Stimulated activated CD8-positive, alpha-beta memory T cell treated with anti-CD3 and anti-CD28 coated beads, Interleukin-15, amount 100 ng/mL, for 1 hour (primary cell): ENCODE data around the gene EXOC3L4.
"Not testable (repeated sequence)": the region's sequence is repeated elsewhere in the genome, so short reads cannot be mapped to it uniquely, and the experiment has no call there.

Source experiments
- DNase-seq: peaks from one replicate; pipeline ENCODE4 v3.0.0-alpha.2; 2020; ENCODE audit warnings: low read depth

Gene EXOC3L4

GRCh38 chr14:103105580-103106150 is 11.1 kb downstream of the EXOC3L4 start:
- no peak for DNase-seq

- DNase-seq, result no peak
Measured at GRCh38 chr14:103107455-103107854, 12.9 kb downstream of the EXOC3L4 start.

GRCh38 chr14:103107941-103108748 is 13.6 kb downstream of the EXOC3L4 start:
- DNase-seq, result no peak

- no peak for DNase-seq
Measured at GRCh38 chr14:103108749-103109207, 14.3 kb downstream of the EXOC3L4 start.

- DNase-seq, result no peak
Measured at GRCh38 chr14:103109535-103110441, 15.3 kb downstream of the EXOC3L4 start.

GRCh38 chr14:103110681-103111231 is 16.2 kb downstream of the EXOC3L4 start:
- no peak for DNase-seq

- DNase-seq, result no peak
Measured at GRCh38 chr14:103111232-103111868, 16.8 kb downstream of the EXOC3L4 start.

- DNase-seq, result no peak
Measured at GRCh38 chr14:103112400-103113243, 18.1 kb downstream of the EXOC3L4 start.

GRCh38 chr14:103113303-103113702 is 18.8 kb downstream of the EXOC3L4 start:
- no peak for DNase-seq

- no peak for DNase-seq
Measured at GRCh38 chr14:103113774-103114173, 19.2 kb downstream of the EXOC3L4 start.

GRCh38 chr14:103115086-103115679 is 20.7 kb downstream of the EXOC3L4 start:
- not testable (repeated sequence) for DNase-seq

GRCh38 chr14:103115845-103116572 is 21.5 kb downstream of the EXOC3L4 start:
- DNase-seq, result no peak

- DNase-seq, result no peak
Measured at GRCh38 chr14:103116636-103117035, 22.1 kb downstream of the EXOC3L4 start.

GRCh38 chr14:103117499-103117898 is 23.0 kb downstream of the EXOC3L4 start:
- DNase-seq, result not testable (repeated sequence)

- no peak for DNase-seq
Measured at GRCh38 chr14:103118018-103118662, 23.6 kb downstream of the EXOC3L4 start.

GRCh38 chr14:103118663-103119404 is 24.3 kb downstream of the EXOC3L4 start:
- DNase-seq, result no peak

- not testable (repeated sequence) for DNase-seq
Measured at GRCh38 chr14:103119527-103119926, 25.0 kb downstream of the EXOC3L4 start.

GRCh38 chr14:103121121-103121845 is 26.8 kb downstream of the EXOC3L4 start:
- DNase-seq, result no peak
